Lower leg skin (tissue), 3 donors: ENCODE results near the gene TBC1D9.

Experiments used
- POLR2A ChIP-seq, 2 donors: fragments of 450-650 bp; IDR thresholded peaks; one replicate each; pipeline ENCODE4 v1.6.1; 2016 to 2017; ENCODE audit warnings: antibody characterized with exemption in 2 of 2, mild to moderate bottlenecking in 1 of 2, moderate library complexity in 1 of 2
- TF ChIP-seq, protein P1 (sequence below), 3 donors: fragments of 450-650 bp; IDR thresholded peaks; one replicate each; pipeline ENCODE4 v1.5.1; 2016; ENCODE audit warnings: antibody characterized with exemption in 3 of 3, mild to moderate bottlenecking in 3 of 3, moderate library complexity in 2 of 3

DNA sequence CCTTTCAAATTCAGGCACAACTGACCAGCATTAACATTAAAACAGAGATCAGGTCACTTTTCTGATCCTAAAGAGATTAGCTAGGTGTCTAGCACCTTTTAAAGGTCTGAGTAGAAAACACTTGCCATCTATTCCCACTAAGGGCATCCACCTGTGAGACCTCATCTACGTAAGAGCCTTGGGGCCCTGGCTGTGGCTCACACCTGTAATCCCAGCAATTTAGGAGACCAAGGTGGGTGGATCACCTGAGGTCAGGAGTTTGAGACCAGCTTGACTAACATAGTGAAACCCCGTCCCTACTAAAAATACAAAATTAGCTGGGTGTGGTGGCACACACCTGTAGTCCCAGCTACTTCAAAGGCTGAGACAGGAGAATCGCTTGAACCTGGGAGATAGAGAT lies 11.8 kb downstream of the TBC1D9 start:
- TF ChIP-seq, protein P1, sequence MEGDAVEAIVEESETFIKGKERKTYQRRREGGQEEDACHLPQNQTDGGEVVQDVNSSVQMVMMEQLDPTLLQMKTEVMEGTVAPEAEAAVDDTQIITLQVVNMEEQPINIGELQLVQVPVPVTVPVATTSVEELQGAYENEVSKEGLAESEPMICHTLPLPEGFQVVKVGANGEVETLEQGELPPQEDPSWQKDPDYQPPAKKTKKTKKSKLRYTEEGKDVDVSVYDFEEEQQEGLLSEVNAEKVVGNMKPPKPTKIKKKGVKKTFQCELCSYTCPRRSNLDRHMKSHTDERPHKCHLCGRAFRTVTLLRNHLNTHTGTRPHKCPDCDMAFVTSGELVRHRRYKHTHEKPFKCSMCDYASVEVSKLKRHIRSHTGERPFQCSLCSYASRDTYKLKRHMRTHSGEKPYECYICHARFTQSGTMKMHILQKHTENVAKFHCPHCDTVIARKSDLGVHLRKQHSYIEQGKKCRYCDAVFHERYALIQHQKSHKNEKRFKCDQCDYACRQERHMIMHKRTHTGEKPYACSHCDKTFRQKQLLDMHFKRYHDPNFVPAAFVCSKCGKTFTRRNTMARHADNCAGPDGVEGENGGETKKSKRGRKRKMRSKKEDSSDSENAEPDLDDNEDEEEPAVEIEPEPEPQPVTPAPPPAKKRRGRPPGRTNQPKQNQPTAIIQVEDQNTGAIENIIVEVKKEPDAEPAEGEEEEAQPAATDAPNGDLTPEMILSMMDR (IDR thresholded peaks at IDR 0.05): no peak
- no peak for TF ChIP-seq POLR2A (IDR thresholded peaks at IDR 0.05)
